Fibroblast of skin of right biceps (primary cell): ENCODE measurements around the gene PARP16.

Experiments used
- DNase-seq: peaks from one replicate; pipeline ENCODE4 v3.0.0-alpha.2; 2013

Gene PARP16

GRCh38 chr15:65286704-65287519 is at the start of gene PARP16:
TSS of gene PARP16 (minus strand) at chr15:65286883. CDS start at chr15:65286426, 457 bp downstream.
- peak; percentile 85 for DNase-seq

- no peak for DNase-seq
Observed at GRCh38 chr15:65335278-65336055, 48.8 kb upstream of the PARP16 start.

GRCh38 chr15:65334586-65335231 is 48.0 kb upstream of the PARP16 start:
- DNase-seq = no peak

GRCh38 chr15:65333856-65334255 is 47.2 kb upstream of the PARP16 start:
- no peak for DNase-seq

GRCh38 chr15:65333148-65333820 is 46.6 kb upstream of the PARP16 start:
- no peak for DNase-seq

- no peak for DNase-seq
Observed at GRCh38 chr15:65332391-65333147, 45.9 kb upstream of the PARP16 start.

GRCh38 chr15:65331811-65332210 is 45.1 kb upstream of the PARP16 start:
- no peak for DNase-seq

GRCh38 chr15:65330934-65331645 is 44.4 kb upstream of the PARP16 start:
- DNase-seq = no peak

- DNase-seq = no peak
Observed at GRCh38 chr15:65329984-65330735, 43.5 kb upstream of the PARP16 start.

GRCh38 chr15:65329288-65329983 is 42.8 kb upstream of the PARP16 start:
- no peak for DNase-seq

- DNase-seq = no peak
Observed at GRCh38 chr15:65328506-65329287, 42.0 kb upstream of the PARP16 start.

- no peak for DNase-seq
Observed at GRCh38 chr15:65327651-65328393, 41.1 kb upstream of the PARP16 start.

GRCh38 chr15:65326818-65327217 is 40.1 kb upstream of the PARP16 start:
- DNase-seq = no peak

GRCh38 chr15:65326117-65326526 is 39.4 kb upstream of the PARP16 start:
- no peak for DNase-seq

GRCh38 chr15:65323071-65323511 is 36.4 kb upstream of the PARP16 start:
- DNase-seq = peak; percentile 59

- DNase-seq = peak; percentile 76
Observed at GRCh38 chr15:65318870-65319356, 32.2 kb upstream of the PARP16 start.

- DNase-seq = no peak
Observed at GRCh38 chr15:65312400-65312916, 25.8 kb upstream of the PARP16 start.

GRCh38 chr15:65311760-65312159 is 25.1 kb upstream of the PARP16 start:
- DNase-seq = no peak
